Adrenal gland (tissue), 12 donors: ENCODE data around the gene CEP95. TPM values are rescaled to one million over a fixed set of nuclear protein-coding genes. Genes with fewer than 3 reads are reported as not detected.

Experiments used
- DNase-seq, 7 donors: peaks; one replicate each; pipeline ENCODE4 v3.0.0-alpha.2; 2019 to 2020
- H3K27ac ChIP-seq, 5 donors: fragments of 200-600 bp; sonication (generic) in 4 of 5; 1 replicate in 3 of 5; 2 replicates in 2 of 5; pipeline versions ENCODE4 v1.5.1 to v1.8.0; 2016 to 2020; ENCODE audit warnings: mild to moderate bottlenecking in 1 of 5
- H3K27me3 ChIP-seq: fragments of 200-600 bp; 2 replicates; pipeline ENCODE4 v1.8.0; 2021
- H3K36me3 ChIP-seq, 2 donors: fragments of 200-600 bp; replicated peaks in 1 of 2; 1 replicate in 1 of 2; 2 replicates in 1 of 2; pipeline versions ENCODE4 v1.5.1 to v1.8.0; 2018 to 2022
- H3K4me1 ChIP-seq, 2 donors: fragments of 200-600 bp; replicated peaks in 1 of 2; 1 replicate in 1 of 2; 2 replicates in 1 of 2; pipeline versions ENCODE4 v1.5.1 to v1.8.0; 2018 to 2021
- H3K4me3 ChIP-seq, 4 donors: fragments of 200-600 bp; sonication (generic) in 3 of 4; one replicate each; pipeline ENCODE4 v1.5.1; 2016 to 2018
- H3K9me3 ChIP-seq, 3 donors: fragments of 200-600 bp; sonication (generic) in 1 of 3; replicated peaks in 1 of 3; 1 replicate in 2 of 3; 2 replicates in 1 of 3; pipeline versions ENCODE4 v1.5.1 to v1.8.0; 2016 to 2021
- POLR2A ChIP-seq, 2 donors: fragments of 450-650 bp; IDR thresholded peaks; one replicate each; pipeline ENCODE4 v1.6.1; 2017; ENCODE audit warnings: antibody characterized with exemption in 2 of 2, mild to moderate bottlenecking in 2 of 2, moderate library complexity in 1 of 2
- WGBS, 4 donors: extraction: QIAGEN DNeasy Blood & Tissue Kit in 2 of 4; methylation state at CpG; one replicate each; pipeline versions ENCODE4 v1.1.5 to v1.1.7; 2013 to 2017; 5-methylcytosine and 5-hydroxymethylcytosine counted together
- intact Hi-C, 2 donors: fragments of 100-400 bp; cut with DNase I; formaldehyde crosslinking; loops; one replicate each; pipeline versions ENCODE4 v1.14.1 to v1.15.0; 2022 to 2023
- polyA plus RNA-seq, 3 donors: library from polyadenylated mRNA; stranded (reverse); fragments of 200-250 nt in 2 of 3; fragments of 350-450 nt in 1 of 3; fragmentation: Illumina TruSeq in 1 of 3; extraction: RNeasy Lipid Tissue Mini Kit (QIAGEN cat#74804) in 1 of 3; gene quantifications; one replicate each; pipeline ENCODE4 v1.2.3, GENCODE V29; 2013 to 2014
- total RNA-seq, 9 donors: library from RNA; depleted of rRNA in 4 of 9; stranded (reverse); fragments of >200 nt in 4 of 9; fragments of 120-200 nt in 1 of 9; fragmentation: NEBNext Ultra II Directional in 1 of 9; extraction: Animal tissue kit (Norgen Biotek cat#: 25700) in 1 of 9; gene quantifications; one replicate each; pipeline versions ENCODE4 v1.1.0 to v1.2.4, GENCODE V29; 2013 to 2023
- TF ChIP-seq, protein P1 (sequence below), 6 experiments: fragments of 450-650 bp in 4 of 6; fragments of 200-600 bp in 2 of 6; sonication (generic) in 1 of 6; IDR thresholded peaks; 1 replicate in 5 of 6; 2 replicates in 1 of 6; pipeline versions ENCODE4 v1.5.1 to v1.8.0; 2016 to 2021; ENCODE audit warnings: antibody characterized with exemption in 6 of 6, mild to moderate bottlenecking in 2 of 6, moderate library complexity in 1 of 6
- donor health status: healthy with polysubstance abuse.
- donor health status: Bipolar disorder and iron deficiency.
- donor health status: DM: yes; HTN: yes; CAD: no.
- donor health status: DM: no; HTN: no; CAD: no.
- donor health status: DM: no; HTN: no; CAD: no.
- donor health status: DM: yes; HTN: yes; CAD: no.

Gene CEP95
- total and polyA plus RNA-seq, 12 donors = 7.7 to 114 (median 22.0) TPM

- TF ChIP-seq, protein P1, sequence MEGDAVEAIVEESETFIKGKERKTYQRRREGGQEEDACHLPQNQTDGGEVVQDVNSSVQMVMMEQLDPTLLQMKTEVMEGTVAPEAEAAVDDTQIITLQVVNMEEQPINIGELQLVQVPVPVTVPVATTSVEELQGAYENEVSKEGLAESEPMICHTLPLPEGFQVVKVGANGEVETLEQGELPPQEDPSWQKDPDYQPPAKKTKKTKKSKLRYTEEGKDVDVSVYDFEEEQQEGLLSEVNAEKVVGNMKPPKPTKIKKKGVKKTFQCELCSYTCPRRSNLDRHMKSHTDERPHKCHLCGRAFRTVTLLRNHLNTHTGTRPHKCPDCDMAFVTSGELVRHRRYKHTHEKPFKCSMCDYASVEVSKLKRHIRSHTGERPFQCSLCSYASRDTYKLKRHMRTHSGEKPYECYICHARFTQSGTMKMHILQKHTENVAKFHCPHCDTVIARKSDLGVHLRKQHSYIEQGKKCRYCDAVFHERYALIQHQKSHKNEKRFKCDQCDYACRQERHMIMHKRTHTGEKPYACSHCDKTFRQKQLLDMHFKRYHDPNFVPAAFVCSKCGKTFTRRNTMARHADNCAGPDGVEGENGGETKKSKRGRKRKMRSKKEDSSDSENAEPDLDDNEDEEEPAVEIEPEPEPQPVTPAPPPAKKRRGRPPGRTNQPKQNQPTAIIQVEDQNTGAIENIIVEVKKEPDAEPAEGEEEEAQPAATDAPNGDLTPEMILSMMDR (IDR thresholded peaks at IDR 0.05) = no peak
- no peak for TF ChIP-seq POLR2A (IDR thresholded peaks at IDR 0.05)
- DNase-seq = no peak
- Histone ChIP-seq H3K9me3 (no peaks in the 10 kb centered on the region), H3K36me3 (peaks cover 0 to 13% of the 10 kb centered on the region in 2 donors), H3K27me3 (no peaks in the 10 kb centered on the region), H3K4me1 (no peaks in the 10 kb centered on the region), H3K4me3 (no peak overlapping the region), H3K27ac (no peak overlapping the region)
- intact Hi-C loops = no loop called here
These were observed 47.4 kb downstream of the CEP95 start for GRCh38 chr17:64554028-64554637.

DNA sequence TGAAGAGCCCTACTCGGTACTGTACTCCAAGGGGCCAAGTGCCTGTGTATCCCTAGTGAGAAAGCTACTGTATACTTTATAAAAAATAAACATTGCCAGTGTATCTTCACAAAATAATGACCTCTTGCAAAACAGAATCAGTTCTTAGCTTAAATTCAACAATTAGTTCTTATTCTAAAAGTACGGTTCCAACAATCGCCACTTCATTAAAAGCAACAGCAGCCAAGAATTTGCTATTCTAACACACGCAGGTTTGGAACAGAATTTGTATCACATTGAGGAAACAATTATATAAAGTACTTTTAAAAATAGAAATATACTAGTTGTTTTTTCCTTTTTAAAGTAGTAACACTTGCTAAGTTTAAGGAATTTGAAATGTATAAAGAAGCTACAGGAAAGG is 48.5 kb downstream of the CEP95 start:
- peaks cover 0 to 16% of the 10 kb centered on the region in 2 donors for H3K36me3 ChIP-seq
- TF ChIP-seq POLR2A (IDR thresholded peaks at IDR 0.05) = no peak
- TF ChIP-seq, protein P1 (IDR thresholded peaks at IDR 0.05) = no peak

DNA sequence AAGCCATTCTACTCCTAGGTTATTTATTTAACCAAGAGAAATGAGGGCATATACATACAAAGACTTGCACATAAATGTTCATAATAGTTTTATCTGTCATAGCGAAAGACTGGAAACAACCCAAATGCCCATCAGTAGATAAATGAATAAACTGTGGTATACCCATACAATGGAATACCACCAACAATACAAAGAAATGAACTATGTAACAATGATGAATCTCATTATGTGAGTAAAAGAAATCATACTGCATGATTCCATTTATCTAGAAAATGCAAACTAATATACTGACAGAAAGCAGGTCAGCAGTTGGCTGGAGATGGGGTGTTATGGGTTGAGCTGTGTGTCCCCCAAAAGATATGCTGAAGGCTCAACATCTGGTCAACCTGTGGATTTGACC is 57.3 kb downstream of the CEP95 start:
- no peak for DNase-seq
- WGBS, 4 donors = 88 to 100% (median 95%) methylated on average over 1 of the region's 1 CpG
- intact Hi-C loops = no loop called here
- no peak overlapping the region for H3K27ac ChIP-seq
- no peak for TF ChIP-seq POLR2A (IDR thresholded peaks at IDR 0.05)
- TF ChIP-seq, protein P1 (IDR thresholded peaks at IDR 0.05) = no peak
- peaks cover 0 to 31% of the 10 kb centered on the region in 2 donors for H3K36me3 ChIP-seq
- H3K27me3 ChIP-seq = no peaks in the 10 kb centered on the region
- H3K9me3 ChIP-seq = no peaks in the 10 kb centered on the region
- no peak overlapping the region for H3K4me3 ChIP-seq
- H3K4me1 ChIP-seq = no peaks in the 10 kb centered on the region

More for the DNA sequence above, 48.5 kb downstream of the CEP95 start:
- no peak overlapping the region for H3K27ac ChIP-seq
- no peaks in the 10 kb centered on the region for H3K27me3 ChIP-seq
- no peaks in the 10 kb centered on the region for H3K9me3 ChIP-seq
- 85 to 95% (median 91%) methylated on average over 4 of the region's 4 CpGs for WGBS, 4 donors
- no peaks in the 10 kb centered on the region for H3K4me1 ChIP-seq
- no peak for DNase-seq
- no peak overlapping the region for H3K4me3 ChIP-seq
- intact Hi-C loops = no loop called here

GRCh38 chr17:64565563-64565962 is 58.8 kb downstream of the CEP95 start:
- TF ChIP-seq POLR2A (IDR thresholded peaks at IDR 0.05) = no peak
- TF ChIP-seq, protein P1 (IDR thresholded peaks at IDR 0.05) = no peak
- Histone ChIP-seq H3K9me3 (no peaks in the 10 kb centered on the region), H3K27ac (no peak overlapping the region), H3K36me3 (peaks cover 0 to 32% of the 10 kb centered on the region in 2 donors), H3K4me3 (no peak overlapping the region), H3K4me1 (no peaks in the 10 kb centered on the region), H3K27me3 (no peaks in the 10 kb centered on the region)
- DNase-seq = no peak
- intact Hi-C loops = no loop called here
